Stomach (tissue), 9 donors: Measurements from ENCODE around the gene DPH5. TPM values are rescaled to one million over a fixed set of nuclear protein-coding genes. Genes with fewer than 3 reads are reported as not detected.

Experiments
- DNase-seq, 2 donors: peaks; one replicate each; pipeline versions ENCODE4 v3.0.0 to v3.0.0-alpha.2; 2013 to 2019
- H3K27ac ChIP-seq, 5 donors: fragments of 200-600 bp in 4 of 5; sonication (generic) in 4 of 5; one replicate each; pipeline ENCODE4 v1.5.1; 2013 to 2019; ENCODE audit warnings: mild to moderate bottlenecking in 1 of 5, moderate library complexity in 1 of 5
- H3K27me3 ChIP-seq, 3 donors: fragments of 200-600 bp; sonication (generic); one replicate each; pipeline ENCODE4 v1.5.1; 2017 to 2019; ENCODE audit warnings: mixed run types in 1 of 3
- H3K36me3 ChIP-seq, 4 donors: fragments of 200-600 bp; sonication (generic); 1 replicate in 3 of 4; 2 replicates in 1 of 4; pipeline ENCODE4 v1.5.1; 2016 to 2019
- H3K4me1 ChIP-seq, 4 donors: fragments of 200-600 bp; sonication (generic); one replicate each; pipeline ENCODE4 v1.5.1; 2016 to 2019
- H3K4me3 ChIP-seq, 4 donors: fragments of 200-600 bp; sonication (generic) in 3 of 4; one replicate each; pipeline ENCODE4 v1.5.1; 2016 to 2019; ENCODE audit warnings: mild to moderate bottlenecking in 1 of 4
- H3K9me3 ChIP-seq, 4 donors: fragments of 200-600 bp; sonication (generic); one replicate each; pipeline ENCODE4 v1.5.1; 2016 to 2019
- CTCF ChIP-seq, 7 experiments: fragments of 450-650 bp in 4 of 7; fragments of 200-600 bp in 3 of 7; sonication (generic) in 3 of 7; IDR thresholded peaks; one replicate each; pipeline ENCODE4 v1.5.1; 2016 to 2019; ENCODE audit warnings: antibody characterized with exemption in 7 of 7, control low read depth in 2 of 7, mild to moderate bottlenecking in 1 of 7
- EP300 ChIP-seq: sonication (generic); formaldehyde crosslinking; IDR thresholded peaks from one replicate; pipeline ENCODE4 v1.6.1; 2017; ENCODE audit warnings: antibody characterized with exemption
- POLR2A ChIP-seq, 4 donors: fragments of 450-650 bp; IDR thresholded peaks; one replicate each; pipeline ENCODE4 v1.6.1; 2016; ENCODE audit warnings: antibody characterized with exemption in 4 of 4, control low read depth in 2 of 4, mild to moderate bottlenecking in 1 of 4, moderate library complexity in 1 of 4
- POLR2AphosphoS5 ChIP-seq, 3 donors: sonication (generic); formaldehyde crosslinking; IDR thresholded peaks; one replicate each; pipeline ENCODE4 v1.6.1; 2016; ENCODE audit warnings: antibody characterized with exemption in 3 of 3
- WGBS, 5 donors: extraction: QIAGEN DNeasy Blood & Tissue Kit in 3 of 5; methylation state at CpG; one replicate each; pipeline versions ENCODE4 v1.1.5 to v1.1.7; 2013 to 2018; 5-methylcytosine and 5-hydroxymethylcytosine counted together
- intact Hi-C: fragments of 100-400 bp; cut with DNase I; formaldehyde crosslinking; loops from one replicate; pipeline ENCODE4 v1.15.1; 2023; ENCODE audit warnings: low total_unique reads
- polyA plus RNA-seq, 3 donors: library from polyadenylated mRNA; stranded (reverse); fragments of 200-250 nt; gene quantifications; one replicate each; pipeline ENCODE4 v1.2.3, GENCODE V29; 2013
- total RNA-seq, 5 donors: library from RNA; depleted of rRNA; stranded (reverse); fragments of >200 nt; gene quantifications; one replicate each; pipeline versions ENCODE4 v1.1.0 to v1.2.3, GENCODE V29; 2014 to 2016
- donor health status: healthy with polysubstance abuse.
- donor health status: Bipolar disorder and iron deficiency.
- donor health status: healthy.

Gene DPH5
- total and polyA plus RNA-seq, 8 donors: 3.1 to 39.5 (median 18.9) TPM

GRCh38 chr1:101060992-101061391 is 35.4 kb upstream of the DPH5 start:
- TF ChIP-seq POLR2AphosphoS5 (IDR thresholded peaks at IDR 0.05): no peak
- no peak for TF ChIP-seq POLR2A (IDR thresholded peaks at IDR 0.05)
- TF ChIP-seq EP300: no peak
- TF ChIP-seq CTCF (IDR thresholded peaks at IDR 0.05): no peak
- H3K36me3 ChIP-seq: no peaks in the 10 kb centered on the region
- H3K27ac ChIP-seq: no peak overlapping the region
- no peaks in the 10 kb centered on the region for H3K9me3 ChIP-seq
- H3K4me1 ChIP-seq: no peaks in the 10 kb centered on the region
- no peak overlapping the region for H3K4me3 ChIP-seq
- intact Hi-C loops: no loop called here
- 91 to 100% (median 97%) methylated on average over 1 of the region's 1 CpG for WGBS, 5 donors
- no peaks in the 10 kb centered on the region for H3K27me3 ChIP-seq
- DNase-seq: no peak

- H3K9me3 ChIP-seq: no peaks in the 10 kb centered on the region
- no peak for DNase-seq
- no peak for TF ChIP-seq POLR2AphosphoS5 (IDR thresholded peaks at IDR 0.05)
- TF ChIP-seq POLR2A (IDR thresholded peaks at IDR 0.05): no peak
- TF ChIP-seq CTCF (IDR thresholded peaks at IDR 0.05): no peak
- TF ChIP-seq EP300: no peak
- intact Hi-C loops: no loop called here
- H3K4me3 ChIP-seq: no peak overlapping the region
- no peak overlapping the region for H3K27ac ChIP-seq
- H3K4me1 ChIP-seq: no peaks in the 10 kb centered on the region
- no peaks in the 10 kb centered on the region for H3K27me3 ChIP-seq
- no peaks in the 10 kb centered on the region for H3K36me3 ChIP-seq
- WGBS, 5 donors: 84 to 94% (median 86%) methylated on average over 6 of the region's 6 CpGs
Measured at GRCh38 chr1:101059945-101060542, 34.5 kb upstream of the DPH5 start.

GRCh38 chr1:101055623-101056022 is 30.0 kb upstream of the DPH5 start:
- no peak overlapping the region for H3K27ac ChIP-seq
- H3K27me3 ChIP-seq: no peaks in the 10 kb centered on the region
- H3K36me3 ChIP-seq: no peaks in the 10 kb centered on the region
- H3K4me3 ChIP-seq: no peak overlapping the region
- no peaks in the 10 kb centered on the region for H3K4me1 ChIP-seq
- intact Hi-C loops: no loop called here
- DNase-seq: no peak
- TF ChIP-seq POLR2A (IDR thresholded peaks at IDR 0.05): no peak
- TF ChIP-seq POLR2AphosphoS5 (IDR thresholded peaks at IDR 0.05): no peak
- TF ChIP-seq EP300: no peak
- no peak for TF ChIP-seq CTCF (IDR thresholded peaks at IDR 0.05)
- H3K9me3 ChIP-seq: no peaks in the 10 kb centered on the region

- Histone ChIP-seq H3K9me3 (no peaks in the 10 kb centered on the region), H3K4me3 (no peak overlapping the region), H3K36me3 (no peaks in the 10 kb centered on the region), H3K4me1 (no peaks in the 10 kb centered on the region), H3K27me3 (no peaks in the 10 kb centered on the region), H3K27ac (no peak overlapping the region)
- TF ChIP-seq POLR2A (IDR thresholded peaks at IDR 0.05): no peak
- TF ChIP-seq EP300: no peak
- no peak for TF ChIP-seq CTCF (IDR thresholded peaks at IDR 0.05)
- TF ChIP-seq POLR2AphosphoS5 (IDR thresholded peaks at IDR 0.05): no peak
- WGBS, 5 donors: 60 to 78% (median 70%) methylated on average over 3 of the region's 3 CpGs
- no peak for DNase-seq
- intact Hi-C loops: no loop called here
Measured at GRCh38 chr1:101051688-101052638, 26.4 kb upstream of the DPH5 start.
